GM21360 (cell line): ENCODE results near the gene KCP.

Experiments used
- ATAC-seq: cut with Tn5 transposase; IDR thresholded peaks from one replicate; pipeline ENCODE4 v1.9.1; 2021; ENCODE audit warnings: mild to moderate bottlenecking, moderate library complexity; ENCODE audit not compliant: unreplicated experiment

The KCP gene

DNA sequence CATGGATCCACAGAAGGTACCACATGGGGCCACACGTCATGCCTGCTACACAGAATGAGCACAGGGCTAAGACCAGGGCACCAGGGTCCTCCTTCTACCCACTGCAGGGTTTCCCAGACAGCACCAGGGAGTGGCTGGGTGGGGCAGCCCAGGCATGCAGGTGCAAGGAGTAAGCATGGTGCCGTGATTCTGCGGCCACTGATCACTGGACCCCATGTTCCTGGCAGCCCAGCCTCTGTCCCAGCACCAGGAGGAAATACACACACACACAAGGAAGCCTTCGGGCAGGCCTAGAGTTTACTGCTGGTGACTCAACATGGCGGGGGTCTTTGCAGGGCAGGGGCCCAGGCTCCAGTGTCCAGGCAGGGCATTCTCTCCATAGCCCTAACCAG is 33.9 kb downstream of the KCP start:
- ATAC-seq: no peak

DNA sequence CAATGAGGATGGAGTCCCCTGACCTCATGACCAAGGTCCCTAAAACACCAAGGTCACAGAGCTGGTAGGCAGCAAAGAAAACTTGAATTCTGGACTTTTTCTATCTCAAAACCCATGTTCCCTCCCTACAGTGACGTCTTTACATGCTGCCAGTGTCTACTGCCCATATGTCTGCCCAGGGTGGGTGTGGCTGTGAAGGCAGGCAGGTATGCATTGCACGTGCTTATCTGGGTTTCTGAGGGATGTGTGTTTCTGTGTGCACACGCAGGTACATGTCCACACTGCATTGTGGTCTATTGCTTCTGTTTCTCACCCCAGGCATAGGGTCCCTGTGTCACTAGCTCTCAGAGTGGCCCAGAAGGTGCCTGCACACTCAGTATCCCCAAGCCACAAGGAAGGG is 34.4 kb downstream of the KCP start:
- no peak for ATAC-seq

DNA sequence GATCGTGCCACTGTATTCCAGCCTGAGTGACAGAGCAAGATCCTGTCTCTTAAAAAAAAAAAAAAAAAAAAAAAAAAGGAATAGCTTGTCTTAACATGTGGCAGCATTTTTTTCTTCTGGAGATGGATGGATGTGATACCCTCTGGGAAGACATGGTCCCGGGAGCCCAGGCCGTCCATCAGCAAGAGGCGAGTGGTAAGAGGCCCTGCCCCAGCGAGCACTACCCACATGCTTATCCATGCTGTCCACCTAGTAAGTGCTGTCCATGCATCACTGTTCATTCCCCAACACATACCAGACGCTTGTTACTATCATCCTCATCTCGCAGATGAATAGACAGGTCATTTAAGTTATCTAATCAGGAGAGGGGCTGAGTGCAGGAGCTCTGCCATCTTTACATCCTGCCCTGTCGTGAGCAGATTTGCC is 35.0 kb downstream of the KCP start:
- ATAC-seq: no peak

DNA sequence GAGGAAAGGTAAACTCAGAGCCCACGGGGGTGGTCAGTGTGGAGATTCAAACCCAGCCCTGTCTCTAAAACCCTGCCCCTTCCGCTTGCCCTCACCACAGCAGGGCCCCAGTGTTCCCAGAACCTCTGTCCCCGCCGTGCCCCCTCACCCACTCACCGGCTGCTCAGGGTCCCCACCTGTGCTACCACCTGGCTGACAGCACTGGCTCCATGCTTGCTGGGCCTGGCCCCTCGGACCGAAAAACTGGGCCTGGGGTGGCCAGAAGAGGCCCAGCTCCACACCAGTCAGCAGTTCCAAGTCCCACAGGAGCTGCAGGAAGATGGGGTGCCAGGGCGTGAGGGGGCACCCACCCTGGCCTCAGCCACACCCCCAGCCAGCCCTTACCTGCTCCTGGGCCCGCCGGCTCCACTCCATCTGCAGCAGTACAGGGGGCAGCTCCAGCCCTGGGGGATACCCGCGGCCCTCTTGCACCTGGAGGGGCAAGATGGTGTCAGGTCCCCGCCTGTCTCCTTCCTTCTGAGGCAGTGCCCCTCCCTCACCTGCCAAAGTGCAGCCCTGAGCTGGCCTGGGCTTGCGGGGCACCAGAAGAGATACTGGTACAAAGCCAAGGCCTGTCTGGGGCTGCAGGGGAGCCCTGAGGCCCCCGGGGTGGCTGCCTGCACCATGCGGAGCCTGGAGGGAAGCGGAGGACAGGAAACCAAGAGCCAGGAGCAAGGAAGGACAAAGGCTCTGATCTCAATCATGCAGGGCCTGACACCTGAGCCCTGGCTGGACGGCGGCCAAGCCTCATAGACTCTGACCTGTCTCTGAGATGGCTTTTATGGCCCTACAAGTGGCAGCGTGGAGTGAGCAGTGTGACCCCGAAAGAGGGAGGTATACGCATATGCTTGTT is 36.1 kb downstream of the KCP start:
- no peak for ATAC-seq

DNA sequence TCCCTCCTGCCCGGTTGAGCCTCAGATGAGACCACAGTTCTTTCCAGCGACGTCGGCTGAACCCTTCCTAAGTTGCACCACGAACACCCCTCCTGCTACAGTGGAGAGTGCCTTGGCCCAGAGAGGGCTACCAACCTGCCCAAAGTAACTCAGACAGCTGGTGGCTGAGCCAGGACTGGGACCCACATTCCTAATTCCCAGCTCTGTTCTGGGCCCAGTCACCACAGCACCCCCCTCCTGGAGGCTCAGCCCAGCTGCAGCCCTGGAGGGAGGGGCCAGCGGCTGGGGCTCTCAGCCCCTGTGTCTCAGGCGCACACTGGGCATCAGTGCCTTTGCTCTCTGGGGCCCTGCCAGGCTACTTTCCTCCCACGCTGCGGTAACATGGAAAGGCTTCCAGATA is 37.3 kb downstream of the KCP start:
- no peak for ATAC-seq

DNA sequence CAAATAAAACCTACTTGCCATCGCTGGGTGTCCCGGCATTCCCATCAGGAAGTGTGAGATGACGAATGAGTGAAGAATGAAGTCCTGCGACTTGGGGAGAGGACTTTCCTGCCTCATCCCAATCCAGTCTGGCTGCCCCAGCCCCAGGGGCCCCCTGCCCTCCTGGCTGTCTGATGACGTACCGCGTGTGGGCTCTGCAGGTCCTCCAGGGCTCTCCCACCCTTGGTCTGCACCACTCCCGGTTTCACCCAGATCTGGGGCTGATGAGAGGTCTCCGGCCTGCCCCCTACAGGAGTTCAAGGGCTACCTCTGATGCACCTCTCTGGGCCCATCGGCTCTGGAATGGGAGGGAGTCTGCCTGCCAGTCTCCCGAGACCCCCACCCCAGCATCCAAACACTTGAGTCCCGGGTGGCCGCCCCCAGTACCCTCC is 38.1 kb downstream of the KCP start:
- no peak for ATAC-seq

DNA sequence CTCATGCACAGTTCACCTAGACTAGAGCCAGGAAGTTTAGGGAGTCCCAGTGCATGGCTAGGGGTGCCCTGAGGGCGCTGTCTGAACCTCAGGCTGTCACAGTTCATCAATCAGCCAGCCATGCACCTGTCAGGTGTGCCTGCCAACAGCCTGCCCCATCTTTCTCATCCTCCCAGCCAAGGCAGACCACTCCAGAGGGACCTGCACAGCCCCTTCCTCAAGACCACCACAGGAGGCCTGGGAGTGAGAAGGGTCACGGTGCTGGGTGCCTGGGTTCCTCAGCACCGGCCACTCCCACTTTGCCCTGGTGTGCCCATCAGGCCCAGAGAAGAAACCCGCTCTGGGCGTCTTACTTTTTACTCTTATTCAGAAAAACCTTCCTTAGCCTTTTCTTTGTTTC is 39.5 kb downstream of the KCP start:
- ATAC-seq: no peak

DNA sequence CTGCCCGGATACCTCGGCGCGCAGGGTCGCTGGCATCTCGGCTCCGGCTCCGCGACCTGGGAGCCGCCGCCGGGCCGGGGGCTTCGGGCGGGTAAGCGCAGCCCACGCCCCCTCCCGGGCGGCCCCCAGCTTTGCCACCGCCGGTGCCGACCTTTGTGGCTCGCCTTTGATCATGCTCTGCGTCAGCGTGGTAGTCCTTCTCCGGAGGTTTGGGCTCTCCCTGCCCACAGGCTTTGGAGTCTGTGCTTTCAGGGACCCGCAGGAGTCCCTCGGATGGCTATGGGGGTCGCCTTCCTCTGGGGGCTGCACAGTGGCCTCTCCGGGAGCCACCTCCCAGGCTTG is 40.6 kb downstream of the KCP start:
- no peak for ATAC-seq

DNA sequence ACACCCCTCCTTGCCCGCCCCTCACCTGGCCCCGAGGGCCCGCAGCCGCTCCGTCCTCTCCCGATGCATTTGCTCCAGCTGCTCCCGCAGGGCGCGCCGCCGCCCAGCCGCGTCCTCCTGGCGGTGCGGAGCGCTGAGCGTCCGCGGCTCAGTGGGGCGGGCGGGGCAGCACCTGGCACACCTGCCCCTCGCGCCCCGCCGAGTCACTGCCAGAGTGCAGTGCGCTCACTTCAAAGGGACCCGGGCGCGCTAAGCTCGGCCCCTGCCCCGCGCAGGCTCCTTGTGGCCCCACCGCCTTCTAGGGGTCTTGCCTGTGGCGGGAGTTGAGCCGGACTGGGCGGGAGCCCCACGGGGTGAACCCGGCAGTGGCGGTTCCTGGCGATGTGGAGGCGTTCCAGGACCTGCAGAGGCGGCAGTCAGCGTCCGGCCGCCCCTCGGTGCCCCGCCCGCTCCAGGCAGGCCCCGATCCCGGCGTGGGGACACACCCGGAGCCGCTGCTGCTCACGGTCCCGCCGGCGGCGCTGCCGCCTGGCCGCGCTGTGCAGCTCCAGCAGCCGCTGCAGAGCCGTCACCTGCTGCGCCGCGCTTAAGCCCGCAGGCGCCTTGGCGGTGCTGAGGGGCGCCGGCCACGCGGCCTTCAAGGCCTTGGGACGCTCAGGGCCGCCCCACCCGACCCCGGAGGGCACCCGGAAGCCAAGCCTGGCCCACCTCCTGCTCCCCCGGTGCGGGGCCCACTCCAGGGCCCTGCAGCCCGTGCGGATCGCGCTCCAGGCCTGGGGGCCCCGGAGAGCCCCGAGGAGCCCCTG is 41.2 kb downstream of the KCP start:
- peak; percentile 79 for ATAC-seq

DNA sequence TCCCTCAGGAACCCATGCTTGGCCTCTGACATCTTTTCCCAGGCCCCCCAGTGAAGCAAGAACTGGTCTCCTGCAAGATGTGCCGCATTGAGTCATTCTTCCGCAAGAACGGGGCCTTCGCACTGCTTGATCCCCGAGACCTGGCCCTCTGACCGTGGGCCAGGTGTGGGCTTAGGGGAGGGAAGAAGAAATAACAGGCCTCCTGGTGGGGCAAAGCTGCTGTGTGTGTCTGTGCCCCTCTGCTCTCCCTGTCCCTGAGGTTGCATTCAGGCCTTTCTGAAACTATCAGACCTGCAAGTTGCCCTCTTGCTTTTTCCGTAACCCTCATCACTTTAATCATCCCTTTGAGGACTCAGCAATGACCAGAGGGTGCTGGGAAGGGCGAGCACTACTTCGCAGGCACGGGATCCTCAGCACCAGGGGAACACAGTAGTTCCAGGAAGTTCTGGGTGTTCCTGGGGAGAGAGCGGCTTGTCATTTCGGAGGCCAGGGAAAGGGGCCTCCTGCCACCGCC is 41.8 kb downstream of the KCP start:
- ATAC-seq: no peak

DNA sequence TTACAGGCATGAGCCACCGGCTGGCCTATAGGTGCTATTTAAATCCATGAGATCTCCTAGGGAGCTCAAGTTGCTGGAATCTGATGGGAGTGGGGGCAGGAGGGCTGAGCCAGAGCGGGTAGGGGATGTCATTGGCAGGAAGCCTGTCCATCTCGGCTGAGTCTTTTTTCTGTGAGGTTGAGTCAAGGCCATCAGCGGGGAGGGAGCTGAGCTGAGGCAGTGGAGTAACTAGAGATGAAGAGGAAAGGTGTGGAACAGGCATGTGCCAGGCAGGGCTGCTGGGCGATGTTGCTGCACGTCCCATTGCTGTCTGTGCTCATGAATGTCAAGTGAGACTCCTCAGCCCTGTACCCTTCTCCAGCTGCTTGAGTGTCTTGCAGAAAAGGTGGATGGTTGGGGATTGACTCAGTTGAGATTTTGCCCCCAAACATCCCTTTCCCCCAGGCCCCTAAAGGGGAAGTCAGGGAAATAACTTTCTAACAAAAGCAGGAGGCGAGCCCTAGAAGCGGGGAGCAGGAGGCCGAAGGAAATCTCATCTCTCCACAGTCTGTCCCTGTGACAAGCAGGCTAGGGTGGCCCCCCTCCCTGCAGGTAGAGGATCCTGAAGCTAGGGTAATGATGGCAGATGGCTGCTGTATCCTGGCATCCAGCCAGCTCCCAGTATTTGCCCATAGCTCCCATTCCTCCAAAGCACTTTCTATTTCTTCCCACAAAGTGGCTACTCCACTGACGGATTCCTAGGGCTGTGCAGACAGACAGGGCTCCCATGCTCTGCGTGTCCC is 42.5 kb downstream of the KCP start:
- no peak for ATAC-seq

DNA sequence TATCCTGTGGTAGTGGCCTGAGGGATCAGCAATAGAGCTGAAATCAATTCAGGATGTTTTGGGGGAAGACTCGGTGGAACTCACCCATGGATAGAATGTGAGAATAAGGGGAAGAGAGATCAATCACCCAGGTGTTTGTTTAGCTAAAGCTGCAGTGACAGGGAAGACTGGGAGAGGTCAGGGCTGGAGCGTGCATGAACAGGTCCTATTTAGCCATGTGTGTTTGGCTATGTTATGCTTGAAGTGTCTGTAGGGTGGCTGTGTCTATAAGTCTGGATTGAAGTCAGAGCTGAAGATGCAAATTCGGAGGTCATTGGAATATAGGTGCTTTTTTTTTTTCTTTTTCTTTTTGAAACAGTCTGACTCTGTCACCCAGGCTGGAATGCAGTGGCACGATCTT is 43.3 kb downstream of the KCP start:
- ATAC-seq: no peak

DNA sequence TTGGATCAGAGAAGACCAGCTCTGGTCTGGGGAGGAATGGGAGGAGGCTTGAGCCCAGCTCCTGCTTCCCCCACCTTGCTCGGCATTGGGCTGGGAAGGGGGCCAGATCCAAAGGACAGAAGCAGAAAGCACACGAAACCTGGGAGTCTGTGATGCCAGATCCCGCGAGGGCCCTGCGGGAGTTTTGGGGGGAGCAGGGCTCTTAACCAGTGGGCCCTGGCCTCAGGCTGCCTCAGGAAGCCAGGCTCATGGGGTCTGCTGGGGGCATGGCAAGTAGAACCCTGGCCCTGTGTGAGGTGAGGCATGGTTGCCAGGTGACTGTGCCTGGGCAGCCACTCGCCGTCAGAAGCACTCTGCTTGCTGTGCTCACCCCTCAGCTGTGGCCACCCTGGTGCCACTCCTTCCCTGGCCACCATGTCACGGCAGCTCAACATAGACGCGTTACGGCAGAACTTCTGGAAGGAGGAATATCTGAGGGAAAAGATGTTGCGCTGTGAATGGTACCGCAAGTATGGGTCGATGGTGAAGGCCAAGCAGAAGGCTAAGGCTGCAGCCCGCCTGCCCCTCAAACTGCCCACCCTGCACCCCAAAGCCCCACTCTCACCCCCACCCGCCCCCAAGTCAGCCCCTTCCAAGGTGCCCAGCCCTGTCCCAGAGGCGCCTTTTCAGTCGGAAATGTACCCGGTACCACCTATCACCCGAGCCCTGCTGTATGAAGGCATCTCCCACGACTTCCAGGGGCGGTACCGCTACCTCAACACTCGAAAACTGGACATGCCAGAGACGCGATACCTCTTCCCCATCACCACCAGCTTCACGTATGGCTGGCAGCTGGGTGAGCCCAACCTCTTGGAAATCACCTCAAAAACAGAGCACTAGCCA is 44.3 kb downstream of the KCP start:
- no peak for ATAC-seq

DNA sequence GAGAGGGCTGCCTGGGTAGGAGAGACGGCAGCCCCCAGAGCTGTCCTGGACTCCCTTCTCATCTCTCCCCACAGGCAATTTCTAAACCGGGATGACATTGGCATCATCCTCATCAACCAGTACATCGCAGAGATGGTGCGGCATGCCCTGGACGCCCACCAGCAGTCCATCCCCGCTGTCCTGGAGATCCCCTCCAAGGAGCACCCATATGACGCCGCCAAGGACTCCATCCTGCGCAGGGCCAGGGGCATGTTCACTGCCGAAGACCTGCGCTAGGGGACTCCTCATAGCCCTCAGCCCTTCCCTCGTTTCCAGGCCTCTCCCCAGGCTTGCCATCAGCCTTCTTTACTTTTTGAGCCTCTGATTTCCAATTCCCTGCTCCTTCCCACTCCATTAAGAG is 45.2 kb downstream of the KCP start:
- no peak for ATAC-seq

DNA sequence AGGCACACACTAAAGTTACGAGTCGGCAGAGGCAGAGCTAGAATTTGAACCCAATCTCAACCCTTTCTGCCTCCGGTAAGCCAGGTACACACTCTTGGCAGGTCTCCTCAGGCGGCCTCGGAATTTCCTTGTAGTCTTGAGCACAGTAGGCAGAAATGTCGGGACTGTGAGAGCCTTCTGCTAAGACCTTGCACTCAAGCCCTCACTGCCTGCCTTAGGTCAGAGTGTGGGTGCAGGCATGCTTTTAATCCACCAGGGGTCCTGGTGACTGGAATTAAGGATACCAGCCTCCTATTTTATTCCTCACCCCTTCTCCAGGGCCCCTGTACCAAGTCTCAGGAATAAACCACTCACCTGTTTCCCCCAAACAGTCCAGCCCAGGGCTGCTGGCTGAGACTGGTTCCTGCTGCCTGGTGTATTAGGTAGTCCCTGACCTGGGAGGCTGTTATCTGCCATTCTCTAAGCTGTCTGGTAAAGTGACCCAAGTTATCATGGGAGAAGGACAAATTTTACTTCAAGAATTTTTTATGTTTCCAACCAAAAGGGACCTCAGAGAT is 47.0 kb downstream of the KCP start:
- ATAC-seq: no peak

DNA sequence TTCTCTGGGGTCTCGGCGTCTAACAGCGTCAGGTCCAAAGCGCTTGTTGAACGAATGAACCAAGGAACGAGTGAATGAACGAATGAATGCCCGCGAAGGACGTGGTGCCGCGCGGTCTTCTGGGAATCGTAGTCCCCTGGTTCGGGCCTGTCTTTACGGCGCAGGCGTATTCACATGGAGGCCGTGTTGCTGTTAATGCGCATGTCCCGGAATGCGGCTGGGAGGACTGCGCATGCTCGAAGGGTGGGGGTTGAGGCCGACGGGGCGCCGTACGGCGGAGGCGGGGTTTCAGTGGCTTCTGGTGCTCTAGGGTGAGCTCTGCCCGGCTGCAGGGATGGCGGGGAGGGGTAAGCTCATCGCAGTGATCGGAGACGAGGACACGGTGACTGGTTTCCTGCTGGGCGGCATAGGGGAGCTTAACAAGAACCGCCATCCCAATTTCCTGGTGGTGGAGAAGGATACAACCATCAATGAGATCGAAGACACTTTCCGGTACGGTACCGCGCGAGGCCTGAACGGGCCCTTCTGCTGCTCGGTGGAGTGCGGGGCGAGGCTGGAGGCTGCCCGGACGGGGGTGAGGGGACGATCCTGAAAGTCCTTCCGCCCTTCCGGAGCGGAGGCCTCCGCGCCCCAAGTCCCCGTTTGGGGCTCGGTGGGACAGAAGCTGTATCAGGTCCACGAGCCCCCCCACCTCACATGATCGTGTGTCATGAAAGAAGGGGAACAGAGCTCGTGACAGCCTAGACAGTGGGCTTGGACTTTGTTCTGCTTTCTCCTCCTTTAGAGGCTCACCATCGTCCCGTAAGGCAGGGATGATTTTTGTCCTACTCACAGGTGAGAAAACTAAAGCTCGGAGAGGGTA is 47.7 kb downstream of the KCP start, which contains the start of gene ATP6V1F:
TSS of gene ATP6V1F (plus strand) at position 286 of the 862 bp plus-strand sequence. CDS start at position 335, 49 bp downstream.
- peak; percentile 75 for ATAC-seq

DNA sequence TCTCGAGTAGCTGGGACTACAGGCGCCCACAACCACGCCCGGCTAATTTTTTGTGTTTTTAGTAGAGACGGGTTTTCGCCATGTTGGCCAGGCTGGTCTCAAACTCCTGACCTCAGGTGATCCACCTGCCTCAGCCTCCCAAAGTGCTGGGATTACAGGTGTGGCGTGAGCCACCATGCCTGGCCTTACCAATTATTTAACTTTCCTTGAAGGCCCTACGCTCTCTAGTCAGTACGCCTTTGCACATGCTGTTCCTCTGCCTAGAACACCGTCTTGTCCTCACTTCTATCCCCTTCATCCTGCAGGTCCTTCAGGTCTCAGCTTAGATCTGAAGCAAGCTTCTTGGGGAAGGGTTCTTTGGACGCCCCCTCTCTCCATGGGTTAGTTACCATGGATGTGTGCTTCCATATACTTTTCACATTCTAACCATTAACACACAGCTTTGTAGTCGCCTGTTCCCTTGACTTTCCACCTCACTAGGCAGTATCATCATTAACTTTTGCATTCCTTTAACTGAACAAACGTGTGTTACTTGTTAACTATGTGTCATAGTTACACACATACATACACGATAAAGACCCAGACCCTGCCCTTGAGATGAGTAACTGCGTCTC is 48.4 kb downstream of the KCP start:
- no peak for ATAC-seq
